Stimulated activated CD8-positive, alpha-beta memory T cell treated with anti-CD3 and anti-CD28 coated beads, Interleukin-15, amount 100 ng/mL, for 48 hours (primary cell): Measurements from ENCODE around the gene KLC4.
"Not testable (repeated sequence)": the region's sequence is repeated elsewhere in the genome, so short reads cannot be mapped to it uniquely, and the experiment has no call there.

ENCODE experiments used
- DNase-seq, 2 donors: peaks; one replicate each; pipeline ENCODE4 v3.0.0-alpha.2; 2020; ENCODE audit warnings: low read depth in 2 of 2

The KLC4 gene

DNA sequence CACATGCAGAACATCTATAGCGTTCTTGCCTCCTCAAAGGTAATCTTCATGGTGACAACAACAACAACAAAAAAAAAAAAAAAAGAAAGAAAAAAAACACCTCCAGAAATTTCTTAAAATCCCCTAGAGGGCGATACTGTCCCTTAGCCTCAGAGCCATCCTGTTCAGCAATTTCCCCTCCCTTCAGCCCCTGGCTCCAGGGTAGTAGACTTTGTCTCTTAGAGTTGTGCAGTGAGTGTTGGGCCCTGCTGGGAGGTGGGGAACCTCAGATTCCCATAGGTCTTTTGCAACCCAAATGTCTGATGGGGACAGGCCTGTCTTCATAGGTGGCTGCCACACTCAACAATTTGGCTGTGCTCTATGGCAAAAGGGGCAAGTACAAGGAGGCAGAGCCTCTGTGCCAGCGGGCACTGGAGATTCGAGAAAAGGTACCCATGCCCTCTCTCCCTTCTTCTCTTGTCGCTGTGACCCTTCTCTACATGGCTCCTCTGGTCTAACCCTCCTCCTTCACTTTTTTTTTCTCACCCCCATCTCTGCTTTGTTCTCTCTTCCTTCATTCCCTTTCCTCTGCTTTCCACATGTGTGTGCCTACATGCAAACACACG lies 10.7 kb downstream of the KLC4 start:
- no peak for DNase-seq

- DNase-seq, result no peak
Measured at GRCh38 chr6:43074847-43075669, 15.6 kb downstream of the KLC4 start.

DNA sequence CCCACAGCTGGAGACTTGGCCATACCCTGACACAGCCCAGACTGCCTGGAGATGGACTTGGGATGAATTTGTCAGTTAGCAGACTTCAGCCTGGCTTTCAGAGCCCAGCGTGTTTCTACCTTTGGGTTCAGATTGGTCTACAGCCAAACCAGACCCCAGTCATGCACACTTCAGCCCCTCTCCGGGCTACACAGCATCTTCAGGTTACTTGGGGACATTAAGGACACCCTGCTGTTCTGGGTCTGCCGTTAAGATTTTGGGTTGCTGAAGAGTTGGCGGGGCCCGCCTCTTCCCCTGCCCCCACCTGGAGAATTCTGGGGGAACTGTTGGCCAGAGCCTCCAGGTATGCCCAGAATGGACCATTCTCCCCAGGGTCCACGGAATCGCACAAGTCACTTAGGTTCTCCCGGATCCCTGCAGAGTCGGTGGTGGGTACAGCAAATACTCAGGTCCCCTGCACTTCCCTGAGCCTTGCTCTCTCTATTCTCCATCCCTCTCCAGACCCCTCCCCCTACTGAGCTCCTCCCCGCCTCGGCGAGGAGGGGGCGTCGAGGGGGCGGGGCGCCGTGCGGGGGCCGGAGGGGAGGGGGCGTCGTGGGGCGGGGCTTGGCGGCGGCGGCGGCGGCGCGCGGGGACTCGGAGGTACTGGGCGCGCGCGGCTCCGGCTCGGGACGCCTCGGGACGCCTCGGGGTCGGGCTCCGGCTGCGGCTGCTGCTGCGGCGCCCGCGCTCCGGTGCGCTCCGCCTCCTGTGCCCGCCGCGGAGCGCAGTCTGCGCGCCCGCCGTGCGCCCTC lies 16.4 kb downstream of the KLC4 start, which contains the start of gene PTK7:
TSS of gene PTK7 (plus strand) at position 645 of the 794 bp plus-strand sequence. CDS start 175 bp downstream, outside the sequence.
- no peak for DNase-seq

DNA sequence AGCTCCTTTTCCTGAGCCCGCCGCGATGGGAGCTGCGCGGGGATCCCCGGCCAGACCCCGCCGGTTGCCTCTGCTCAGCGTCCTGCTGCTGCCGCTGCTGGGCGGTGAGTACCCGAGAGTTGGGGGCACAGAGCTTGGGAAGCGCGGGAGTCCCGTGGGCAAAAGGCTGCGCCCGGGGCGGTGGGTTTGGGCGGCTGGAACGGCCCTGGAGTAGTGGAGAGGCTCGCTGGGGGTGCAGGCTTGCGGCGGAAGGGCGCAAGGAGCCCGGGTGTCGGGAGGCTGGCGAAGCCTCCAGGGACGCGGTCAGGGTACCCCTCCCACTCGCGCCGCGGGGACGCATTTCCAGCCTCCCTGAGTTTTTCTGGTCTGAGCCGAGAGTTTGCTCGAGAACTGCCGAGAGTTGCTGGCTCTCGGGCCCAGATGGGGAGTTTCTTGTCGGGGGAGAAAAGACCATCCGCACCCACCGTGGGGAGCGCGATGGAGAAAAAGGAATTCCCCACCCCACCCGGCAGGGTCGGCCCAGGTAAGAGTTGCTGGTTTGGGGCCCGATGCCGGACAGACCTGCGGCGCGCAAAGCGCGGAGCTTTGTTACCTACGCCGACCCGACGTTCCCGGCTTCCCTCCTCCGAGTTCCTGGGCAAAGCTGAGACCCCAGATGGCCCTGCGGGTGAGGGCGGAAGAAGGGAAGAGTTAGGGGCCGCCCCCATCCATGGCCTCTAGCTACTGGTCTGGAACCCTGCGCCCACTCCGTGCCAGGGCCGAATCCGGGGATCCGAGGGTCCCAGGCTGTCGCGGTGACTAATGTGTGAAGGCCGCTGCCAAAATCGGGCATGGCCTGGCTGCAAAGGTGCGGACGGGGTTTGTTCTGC lies 17.3 kb downstream of the KLC4 start:
- no peak for DNase-seq

- DNase-seq, result no peak
Measured at GRCh38 chr6:43077333-43077809, 17.9 kb downstream of the KLC4 start.

DNA sequence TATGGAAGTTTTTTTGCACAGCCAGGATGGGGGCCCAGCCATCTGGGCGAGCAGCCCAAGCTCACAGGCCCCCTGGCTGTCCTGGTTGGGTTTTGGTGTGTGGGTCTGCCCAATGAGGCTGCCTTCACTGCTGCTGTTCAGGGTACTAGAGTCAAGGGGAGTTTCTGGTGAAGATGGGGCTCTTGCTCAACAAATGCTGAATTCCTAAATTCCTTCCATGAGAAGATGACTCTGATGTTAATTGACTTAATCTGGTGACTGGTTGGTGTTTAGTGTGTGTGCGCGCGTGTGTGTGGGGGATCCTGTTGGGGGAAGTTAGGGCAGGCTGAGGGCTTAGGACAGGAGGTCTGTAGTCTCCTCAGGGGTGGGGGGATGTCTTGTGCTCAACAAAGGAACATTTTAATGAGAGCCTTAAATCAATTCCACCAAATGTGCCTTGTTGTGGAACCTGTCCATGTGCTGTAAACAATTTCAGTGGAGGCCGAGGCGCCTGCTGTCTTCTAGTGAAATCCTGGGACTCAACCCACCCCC lies 18.6 kb downstream of the KLC4 start:
- no peak for DNase-seq

GRCh38 chr6:43078691-43079090 lies 19.3 kb downstream of the KLC4 start:
- DNase-seq, result no peak

GRCh38 chr6:43081043-43081442 lies 21.6 kb downstream of the KLC4 start:
- no peak for DNase-seq

GRCh38 chr6:43081922-43082321 lies 22.5 kb downstream of the KLC4 start:
- DNase-seq, result not testable (repeated sequence)

- DNase-seq, result no peak
Measured at GRCh38 chr6:43082806-43083655, 23.6 kb downstream of the KLC4 start.

GRCh38 chr6:43086022-43086658 lies 26.7 kb downstream of the KLC4 start:
- DNase-seq, result no peak

DNA sequence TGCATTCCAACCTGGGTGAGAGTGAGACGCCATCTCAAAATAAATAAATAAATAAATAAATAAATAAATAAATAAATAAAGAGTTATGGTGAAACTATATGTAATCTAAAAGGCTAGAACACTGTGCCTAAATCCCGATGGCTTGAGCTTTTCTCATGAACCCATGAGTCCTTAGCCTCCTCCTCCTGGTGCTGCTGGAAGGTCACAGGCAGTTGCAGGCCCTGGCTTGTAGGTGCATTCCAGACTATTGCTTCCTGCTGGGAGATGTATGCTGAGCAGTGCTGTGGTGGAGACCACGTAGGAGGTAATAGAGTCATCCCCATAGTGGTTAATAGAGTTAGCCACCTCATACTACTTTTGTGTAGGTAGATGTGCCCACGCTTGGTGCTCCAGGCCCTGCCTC lies 29.2 kb downstream of the KLC4 start:
- DNase-seq, result no peak

- DNase-seq, result no peak
Measured at GRCh38 chr6:43089467-43089866, 30.0 kb downstream of the KLC4 start.

DNA sequence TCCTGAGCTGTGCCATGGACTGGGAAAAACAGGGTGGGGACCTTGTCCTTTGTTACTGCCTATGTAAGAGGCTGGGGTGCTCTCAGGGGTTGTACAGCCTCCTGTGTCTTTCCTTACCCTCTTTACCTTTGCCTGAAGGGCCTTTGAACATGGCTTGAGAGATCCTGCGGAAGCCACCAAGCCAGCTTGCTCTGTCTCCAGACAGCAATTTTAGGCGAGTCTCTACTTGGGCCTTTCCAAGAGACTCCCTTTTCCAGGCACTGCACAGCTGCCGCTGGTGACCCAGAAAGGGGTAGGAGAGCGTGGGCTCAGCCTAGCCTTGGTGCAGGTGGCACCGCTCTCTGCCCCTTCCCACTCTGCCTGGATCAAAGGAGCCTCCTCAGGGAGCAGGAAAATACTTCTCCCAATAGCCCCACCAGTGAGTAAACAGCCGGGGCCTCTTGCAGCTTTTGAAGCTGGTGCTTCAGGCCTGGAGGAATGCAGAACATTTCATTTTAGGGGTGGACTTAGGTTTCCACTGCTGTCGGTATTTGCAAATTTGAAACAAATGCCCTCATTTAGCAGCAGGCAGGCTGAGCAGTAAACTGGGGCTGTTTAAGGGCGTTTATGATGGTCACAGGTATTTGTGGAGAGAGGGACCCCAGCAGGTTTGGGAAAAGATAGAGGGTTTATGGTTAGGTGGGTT lies 30.6 kb downstream of the KLC4 start:
- DNase-seq, result no peak

DNA sequence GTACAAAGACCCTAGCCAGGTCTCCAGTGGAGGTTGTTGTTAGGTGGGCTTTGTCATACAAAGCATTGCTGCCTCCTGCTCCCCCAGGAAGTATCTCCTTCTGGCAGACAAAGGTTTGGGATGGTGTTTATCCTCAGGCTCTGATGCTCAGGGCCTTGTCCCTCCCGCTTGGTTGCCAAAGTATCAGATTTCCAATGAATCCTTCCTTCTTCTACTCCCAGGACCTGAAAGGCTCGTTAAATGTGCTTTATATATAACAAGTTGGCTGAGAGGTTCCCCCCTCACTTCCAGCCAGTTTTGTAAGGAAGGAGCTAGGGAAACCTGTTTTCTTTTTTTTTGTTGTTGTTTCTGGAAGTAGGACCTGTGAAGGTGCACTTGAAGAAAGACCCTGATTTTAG lies 31.1 kb downstream of the KLC4 start:
- DNase-seq, result no peak

DNA sequence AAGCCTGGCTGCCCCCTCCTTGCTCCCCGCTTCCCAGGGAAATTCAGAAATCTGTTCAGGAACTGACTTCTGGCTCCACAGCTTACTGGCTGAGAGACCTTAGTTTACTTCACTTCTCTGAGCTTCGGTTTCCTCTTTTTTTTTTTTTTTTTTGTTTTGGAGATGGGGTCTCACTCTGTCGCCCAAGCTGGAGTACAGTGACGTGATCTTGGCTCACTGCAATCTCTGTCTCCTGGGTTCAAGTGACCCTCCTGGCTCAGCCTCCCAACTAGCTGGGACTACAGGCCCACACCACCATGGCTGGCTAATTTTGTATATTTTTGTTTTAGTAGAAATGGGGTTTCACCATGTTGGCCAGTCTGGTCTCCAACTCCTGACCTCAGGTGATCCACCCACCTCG lies 31.6 kb downstream of the KLC4 start:
- no peak for DNase-seq

- no peak for DNase-seq
Measured at GRCh38 chr6:43091436-43091991, 32.1 kb downstream of the KLC4 start.

DNA sequence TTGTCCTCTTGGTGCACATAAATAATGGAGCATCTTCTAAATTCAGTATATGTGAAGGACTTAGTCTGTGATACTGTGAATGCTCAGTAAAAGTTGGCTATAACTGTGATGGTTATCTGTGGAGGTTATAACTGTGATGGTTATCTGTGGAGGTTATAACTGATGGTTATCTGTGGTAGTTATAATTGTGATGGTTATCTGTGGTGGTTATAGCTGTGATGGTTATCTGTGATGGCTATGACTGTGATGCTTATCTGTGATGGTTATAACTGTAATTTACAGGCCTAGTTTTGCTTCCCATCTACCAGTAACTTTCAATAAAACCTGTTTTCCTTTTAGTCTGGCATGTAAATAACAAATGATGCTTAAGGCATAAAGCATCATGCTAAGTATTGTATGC lies 33.2 kb downstream of the KLC4 start:
- no peak for DNase-seq
